NCI-H187 (cell line): ENCODE results near the gene KLF15.

Experiments
- DNase-seq, 2 experiments: peaks; one replicate each; lab custom pipeline; 2025; lab: John Stamatoyannopoulos, UW

KLF15 gene

GRCh38 chr3:126320517-126321293, 36.5 kb downstream of the KLF15 start:
- no peak for DNase-seq

- no peak for DNase-seq
Measured at GRCh38 chr3:126319701-126320295, 37.4 kb downstream of the KLF15 start.

- no peak for DNase-seq
Measured at GRCh38 chr3:126317029-126317996, 39.9 kb downstream of the KLF15 start.

- DNase-seq: no peak
Measured at GRCh38 chr3:126316501-126316939, 40.7 kb downstream of the KLF15 start.

- DNase-seq: no peak
Measured at GRCh38 chr3:126316031-126316461, 41.2 kb downstream of the KLF15 start.

- DNase-seq: no peak
Measured at GRCh38 chr3:126314790-126315658, 42.2 kb downstream of the KLF15 start.

- no peak for DNase-seq
Measured at GRCh38 chr3:126314305-126314789, 42.9 kb downstream of the KLF15 start.

- DNase-seq: no peak
Measured at GRCh38 chr3:126313580-126314304, 43.5 kb downstream of the KLF15 start.

GRCh38 chr3:126313166-126313565, 44.0 kb downstream of the KLF15 start:
- no peak for DNase-seq

- DNase-seq: no peak
Measured at GRCh38 chr3:126312341-126312740, 44.9 kb downstream of the KLF15 start.

GRCh38 chr3:126311338-126311978, 45.8 kb downstream of the KLF15 start:
- no peak for DNase-seq

GRCh38 chr3:126310816-126311215, 46.4 kb downstream of the KLF15 start:
- no peak for DNase-seq

- no peak for DNase-seq
Measured at GRCh38 chr3:126309861-126310655, 47.1 kb downstream of the KLF15 start.

- DNase-seq: no peak
Measured at GRCh38 chr3:126309165-126309564, 48.0 kb downstream of the KLF15 start.

- no peak for DNase-seq
Measured at GRCh38 chr3:126308394-126309125, 48.6 kb downstream of the KLF15 start.

- DNase-seq: no peak
Measured at GRCh38 chr3:126307591-126308393, 49.4 kb downstream of the KLF15 start.

- no peak for DNase-seq
Measured at GRCh38 chr3:126306888-126307482, 50.2 kb downstream of the KLF15 start.
